Nephron progenitor cell (in vitro differentiated cells): ENCODE measurements around the gene MAN1C1.
"Not testable (repeated sequence)": the region's sequence is repeated elsewhere in the genome, so short reads cannot be mapped to it uniquely, and the experiment has no call there.

Source experiments
- DNase-seq: peaks from one replicate; pipeline ENCODE4 v3.0.0; 2021
- H3K27ac Mint-ChIP-seq: 2 replicates; pipeline ENCODE4 v1.8.0; 2021; ENCODE audit warnings: mild to moderate bottlenecking, moderate library complexity, mixed read lengths
- H3K27me3 Mint-ChIP-seq: 2 replicates; pipeline ENCODE4 v1.8.0; 2021; ENCODE audit warnings: mild to moderate bottlenecking, low read depth, mixed read lengths; ENCODE audit not compliant: poor library complexity
- H3K36me3 Mint-ChIP-seq: 2 replicates; pipeline ENCODE4 v1.8.0; 2021; ENCODE audit warnings: low read depth, mixed read lengths
- H3K4me1 Mint-ChIP-seq: 2 replicates; pipeline ENCODE4 v1.8.0; 2021; ENCODE audit warnings: mixed read lengths
- H3K4me3 Mint-ChIP-seq: 2 replicates; pipeline ENCODE4 v1.8.0; 2021; ENCODE audit warnings: mild to moderate bottlenecking, moderate library complexity, mixed read lengths
- H3K9me3 Mint-ChIP-seq: 2 replicates; pipeline ENCODE4 v1.8.0; 2021; ENCODE audit warnings: mild to moderate bottlenecking, moderate library complexity, mixed read lengths
- TF ChIP-seq, protein P1 (sequence below): fragments of 200-600 bp; sonication (generic); IDR thresholded peaks from 2 replicates; pipeline ENCODE4 v1.5.0; 2021; ENCODE audit warnings: antibody characterized with exemption

MAN1C1 gene

GRCh38 chr1:25691211-25691610 lies 74.6 kb downstream of the MAN1C1 start:
- Mint-ChIP-seq H3K36me3 (no peaks in the 10 kb centered on the region), H3K4me3 (no peak overlapping the region), H3K27ac (no peak overlapping the region), H3K9me3 (no peaks in the 10 kb centered on the region), H3K4me1 (peaks cover 21% of the 10 kb centered on the region), H3K27me3 (peaks cover 17% of the 10 kb centered on the region)
- TF ChIP-seq, protein P1, sequence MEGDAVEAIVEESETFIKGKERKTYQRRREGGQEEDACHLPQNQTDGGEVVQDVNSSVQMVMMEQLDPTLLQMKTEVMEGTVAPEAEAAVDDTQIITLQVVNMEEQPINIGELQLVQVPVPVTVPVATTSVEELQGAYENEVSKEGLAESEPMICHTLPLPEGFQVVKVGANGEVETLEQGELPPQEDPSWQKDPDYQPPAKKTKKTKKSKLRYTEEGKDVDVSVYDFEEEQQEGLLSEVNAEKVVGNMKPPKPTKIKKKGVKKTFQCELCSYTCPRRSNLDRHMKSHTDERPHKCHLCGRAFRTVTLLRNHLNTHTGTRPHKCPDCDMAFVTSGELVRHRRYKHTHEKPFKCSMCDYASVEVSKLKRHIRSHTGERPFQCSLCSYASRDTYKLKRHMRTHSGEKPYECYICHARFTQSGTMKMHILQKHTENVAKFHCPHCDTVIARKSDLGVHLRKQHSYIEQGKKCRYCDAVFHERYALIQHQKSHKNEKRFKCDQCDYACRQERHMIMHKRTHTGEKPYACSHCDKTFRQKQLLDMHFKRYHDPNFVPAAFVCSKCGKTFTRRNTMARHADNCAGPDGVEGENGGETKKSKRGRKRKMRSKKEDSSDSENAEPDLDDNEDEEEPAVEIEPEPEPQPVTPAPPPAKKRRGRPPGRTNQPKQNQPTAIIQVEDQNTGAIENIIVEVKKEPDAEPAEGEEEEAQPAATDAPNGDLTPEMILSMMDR = no peak
- DNase-seq = no peak

DNA sequence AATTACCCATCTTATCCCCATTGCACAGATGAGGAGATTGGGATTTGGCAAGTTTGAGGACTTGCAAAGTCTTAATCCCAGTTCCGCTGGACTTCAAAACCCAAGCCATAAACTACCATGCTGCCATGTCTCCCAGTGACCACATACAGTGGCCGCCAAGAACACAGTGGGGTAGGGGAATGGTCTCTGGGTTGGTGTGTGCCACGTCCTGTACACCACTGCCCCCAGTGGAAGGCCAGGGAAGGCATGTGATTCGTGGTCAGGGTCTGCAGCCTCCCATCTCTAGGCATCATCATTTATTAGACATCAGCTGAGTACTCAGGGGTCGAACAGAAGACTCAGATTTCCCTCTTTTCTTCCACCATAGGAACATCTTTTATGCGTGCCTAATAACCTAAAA lies 76.0 kb downstream of the MAN1C1 start:
- H3K4me3 Mint-ChIP-seq = no peak overlapping the region
- peaks cover 21% of the 10 kb centered on the region for H3K27me3 Mint-ChIP-seq

DNA sequence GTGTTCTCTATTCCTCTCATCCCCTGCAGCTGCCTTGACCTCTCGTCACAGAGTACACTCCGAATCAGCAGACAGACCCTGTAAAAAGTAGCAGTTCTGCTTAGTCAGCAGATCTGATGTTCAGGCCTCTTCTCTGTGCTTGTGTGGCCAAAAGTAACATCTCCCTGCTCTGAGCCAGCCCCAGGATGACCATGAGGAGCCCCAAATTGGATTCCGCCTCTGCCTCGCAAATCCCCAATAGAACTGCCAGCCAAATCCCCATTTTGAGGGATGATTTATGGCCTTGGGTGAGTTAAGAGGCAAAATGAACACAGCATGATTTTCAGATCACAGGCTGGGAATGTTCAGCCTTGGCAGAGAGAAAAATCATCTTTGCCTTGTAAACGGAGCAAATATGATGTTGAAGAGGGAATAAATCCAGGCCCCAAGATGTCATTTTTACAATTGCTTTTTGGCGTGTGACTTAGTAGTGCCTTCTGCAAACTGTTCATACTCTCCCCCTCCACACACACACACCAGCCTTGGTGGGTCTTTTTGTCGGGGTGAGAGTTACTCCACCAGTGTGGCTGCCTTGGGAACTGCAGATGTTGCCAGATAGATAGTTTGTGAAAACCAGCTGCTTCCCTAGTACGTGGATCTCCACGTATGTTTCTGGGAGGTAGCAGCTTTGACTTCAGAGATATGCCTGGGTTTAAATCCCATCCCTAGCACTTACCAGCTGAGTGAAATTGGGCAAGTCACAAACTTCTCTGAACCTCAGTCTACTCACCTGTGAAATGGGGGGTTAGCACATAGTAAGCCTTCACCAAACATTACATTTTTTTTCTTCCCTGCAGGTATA lies 77.8 kb downstream of the MAN1C1 start:
- Mint-ChIP-seq H3K27me3 (peaks cover 23% of the 10 kb centered on the region), H3K9me3 (no peaks in the 10 kb centered on the region), H3K36me3 (no peaks in the 10 kb centered on the region), H3K4me3 (no peak overlapping the region), H3K27ac (peak overlapping the region; percentile 6), H3K4me1 (peaks cover 27% of the 10 kb centered on the region)
- no peak for DNase-seq
- TF ChIP-seq, protein P1 = no peak

More for the DNA sequence above, 76.0 kb downstream of the MAN1C1 start:
- TF ChIP-seq, protein P1 = peak; percentile 61
- no peaks in the 10 kb centered on the region for H3K9me3 Mint-ChIP-seq
- no peaks in the 10 kb centered on the region for H3K36me3 Mint-ChIP-seq
- peaks cover 22% of the 10 kb centered on the region for H3K4me1 Mint-ChIP-seq
- peak; percentile 62 for DNase-seq
- H3K27ac Mint-ChIP-seq = no peak overlapping the region

DNA sequence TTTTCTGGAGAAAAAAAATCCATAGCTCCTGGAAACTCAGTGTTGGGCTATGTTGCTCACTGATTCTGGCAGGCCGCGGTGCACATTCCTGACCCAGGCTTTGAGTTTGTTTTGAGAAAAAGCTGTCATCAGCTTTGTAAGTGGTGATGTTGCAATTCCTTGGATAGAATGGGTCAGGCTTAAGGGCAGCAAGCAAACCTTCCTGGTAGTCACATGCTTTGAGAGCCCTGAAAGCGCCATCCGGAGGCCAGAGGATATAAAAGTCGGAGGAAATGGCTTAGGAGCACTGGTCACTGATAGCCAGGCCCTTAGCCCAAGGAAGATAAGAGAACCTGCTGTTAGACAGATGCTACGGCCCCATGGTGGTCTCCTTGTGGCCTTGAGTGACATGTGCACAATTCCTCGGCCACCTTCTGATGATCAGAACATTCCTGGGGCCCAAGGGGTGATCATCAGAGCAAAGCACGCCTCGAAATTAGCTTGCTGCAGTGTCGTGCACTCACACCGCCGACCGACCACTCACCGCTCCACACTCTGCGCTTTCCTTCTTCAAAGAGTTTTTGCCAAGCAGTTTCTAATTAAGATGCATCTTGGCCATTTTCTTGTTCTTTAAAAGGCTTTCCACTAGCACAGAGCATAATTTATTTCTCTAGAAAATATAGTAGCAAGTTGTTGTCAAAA lies 78.6 kb downstream of the MAN1C1 start:
- H3K4me3 Mint-ChIP-seq = no peak overlapping the region
- TF ChIP-seq, protein P1 = no peak
- H3K27me3 Mint-ChIP-seq = peaks cover 21% of the 10 kb centered on the region
- H3K27ac Mint-ChIP-seq = no peak overlapping the region
- H3K36me3 Mint-ChIP-seq = no peaks in the 10 kb centered on the region
- peaks cover 36% of the 10 kb centered on the region for H3K4me1 Mint-ChIP-seq
- DNase-seq = no peak
- no peaks in the 10 kb centered on the region for H3K9me3 Mint-ChIP-seq

DNA sequence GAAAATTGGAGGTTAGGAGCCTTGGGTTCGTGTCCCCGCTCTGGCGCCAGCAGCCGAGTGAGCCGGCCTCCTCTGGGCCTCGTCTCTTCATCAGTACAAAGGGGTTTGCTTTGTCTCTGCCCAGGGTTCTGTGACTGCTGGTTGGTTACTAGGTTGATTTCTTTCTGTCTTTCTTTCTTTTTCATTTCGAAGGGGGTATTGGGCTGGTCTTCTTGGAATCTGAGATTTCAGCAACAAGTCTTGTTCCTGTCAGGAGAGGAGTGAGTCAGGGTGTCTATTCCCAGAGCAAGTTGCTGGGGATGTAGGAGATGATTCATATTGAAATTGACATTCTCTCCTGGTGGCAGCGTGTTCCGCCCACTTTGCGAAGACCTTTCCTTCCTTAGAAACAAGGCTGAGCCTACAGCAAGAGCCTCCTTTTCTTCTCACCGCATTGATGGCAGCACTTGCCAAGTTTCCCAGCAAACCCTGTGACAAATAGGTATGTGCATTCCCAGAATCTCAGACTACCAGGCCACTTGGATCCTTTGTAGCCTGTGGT lies 79.2 kb downstream of the MAN1C1 start:
- Mint-ChIP-seq H3K9me3 (no peaks in the 10 kb centered on the region), H3K36me3 (no peaks in the 10 kb centered on the region), H3K27ac (peak overlapping the region; percentile 21), H3K4me3 (no peak overlapping the region), H3K27me3 (peaks cover 21% of the 10 kb centered on the region), H3K4me1 (peaks cover 42% of the 10 kb centered on the region)
- TF ChIP-seq, protein P1 = no peak
- DNase-seq = no peak

- not testable (repeated sequence) for H3K36me3 Mint-ChIP-seq, H3K9me3 Mint-ChIP-seq, H3K4me3 Mint-ChIP-seq, H3K27ac Mint-ChIP-seq, DNase-seq
- Mint-ChIP-seq H3K4me1 (peaks cover 45% of the 10 kb centered on the region), H3K27me3 (peaks cover 21% of the 10 kb centered on the region)
Observed at GRCh38 chr1:25696643-25697042, 80.1 kb downstream of the MAN1C1 start.
